HL-60 (cell line): ENCODE data around the gene HMGN3.

Experiments
- DNase-seq, 2 experiments: peaks; one replicate each; pipeline ENCODE4 v3.0.0-alpha.2; 2010 to 2020; ENCODE audit warnings: low read depth in 1 of 2, low spot score in 1 of 2
- H3K27ac ChIP-seq: fragments of 250-450 bp; sonication (Bioruptor Pico); replicated peaks from 2 replicates; pipeline ENCODE4 v1.5.1; 2020; ENCODE audit warnings: mild to moderate bottlenecking, moderate library complexity
- H3K27me3 ChIP-seq: fragments of 250-450 bp; sonication (Bioruptor Pico); 2 replicates; pipeline ENCODE4 v1.5.1; 2021; ENCODE audit warnings: mild to moderate bottlenecking, moderate library complexity; ENCODE audit not compliant: insufficient read depth, poor library complexity, severe bottlenecking
- H3K4me3 ChIP-seq: replicated peaks from 2 replicates; pipeline ENCODE4 v1.5.1; 2011; ENCODE audit warnings: mild to moderate bottlenecking, control low read depth, low read length; ENCODE audit not compliant: insufficient read depth
- GABPA ChIP-seq: IDR thresholded peaks from 2 replicates; pipeline ENCODE4 v1.6.1; 2012; ENCODE audit warnings: low read depth
- POLR2AphosphoS5 ChIP-seq: IDR thresholded peaks from 2 replicates; pipeline ENCODE4 v1.6.1; 2012; ENCODE audit warnings: low read depth
- SPI1 ChIP-seq: IDR thresholded peaks from 2 replicates; pipeline ENCODE4 v1.6.1; 2012; ENCODE audit warnings: low read depth, mild to moderate bottlenecking, borderline replicate concordance
- TF ChIP-seq, protein P1 (sequence below): IDR thresholded peaks from one replicate; pipeline ENCODE4 v1.5.1; 2011; ENCODE audit warnings: low read length, control low read depth, inconsistent platforms; ENCODE audit not compliant: insufficient read depth
- TF ChIP-seq, protein P2 (sequence below): IDR thresholded peaks from 2 replicates; pipeline ENCODE4 v1.6.1; 2012; ENCODE audit warnings: low read depth; ENCODE audit not compliant: insufficient replicate concordance

Gene HMGN3

DNA sequence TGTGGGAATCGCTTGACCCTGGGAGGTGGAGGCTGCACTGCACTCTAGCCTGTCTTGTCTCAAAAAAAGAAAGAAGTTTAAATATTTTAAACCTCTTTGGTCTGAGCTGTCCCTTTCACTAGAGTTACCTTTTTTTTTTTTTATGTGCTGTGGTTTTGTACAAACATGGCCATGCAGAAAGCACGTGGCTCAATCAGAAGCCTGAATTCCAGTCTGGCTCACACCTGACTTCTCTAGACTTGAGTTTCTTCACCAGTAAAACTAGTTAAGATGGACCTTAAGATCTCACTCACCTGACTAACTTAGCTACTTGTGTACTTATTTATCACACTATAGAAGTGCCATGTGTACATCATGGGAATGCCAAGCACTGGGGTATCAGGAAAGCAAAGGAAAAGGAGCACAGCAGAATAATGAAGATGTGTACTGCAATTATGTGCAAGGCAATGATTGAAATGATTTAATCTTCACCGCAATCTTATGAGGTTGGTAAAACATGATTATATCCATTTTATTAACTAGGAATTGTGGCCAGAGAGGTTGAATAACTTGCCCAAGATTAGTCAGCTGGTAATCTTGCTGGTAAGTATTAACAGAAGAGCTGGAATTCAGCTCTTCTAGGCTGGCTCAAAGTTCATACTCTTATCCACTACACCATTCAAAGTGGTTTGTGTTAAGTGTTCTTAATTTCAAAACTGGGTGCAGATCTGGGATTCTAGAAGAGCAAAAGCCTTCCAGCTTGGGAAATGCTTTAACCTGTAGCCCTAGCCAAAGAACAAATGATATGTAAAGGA is 10.7 kb downstream of the HMGN3 start:
- Histone ChIP-seq H3K27ac (no peak overlapping the region), H3K4me3 (no peak overlapping the region)

DNA sequence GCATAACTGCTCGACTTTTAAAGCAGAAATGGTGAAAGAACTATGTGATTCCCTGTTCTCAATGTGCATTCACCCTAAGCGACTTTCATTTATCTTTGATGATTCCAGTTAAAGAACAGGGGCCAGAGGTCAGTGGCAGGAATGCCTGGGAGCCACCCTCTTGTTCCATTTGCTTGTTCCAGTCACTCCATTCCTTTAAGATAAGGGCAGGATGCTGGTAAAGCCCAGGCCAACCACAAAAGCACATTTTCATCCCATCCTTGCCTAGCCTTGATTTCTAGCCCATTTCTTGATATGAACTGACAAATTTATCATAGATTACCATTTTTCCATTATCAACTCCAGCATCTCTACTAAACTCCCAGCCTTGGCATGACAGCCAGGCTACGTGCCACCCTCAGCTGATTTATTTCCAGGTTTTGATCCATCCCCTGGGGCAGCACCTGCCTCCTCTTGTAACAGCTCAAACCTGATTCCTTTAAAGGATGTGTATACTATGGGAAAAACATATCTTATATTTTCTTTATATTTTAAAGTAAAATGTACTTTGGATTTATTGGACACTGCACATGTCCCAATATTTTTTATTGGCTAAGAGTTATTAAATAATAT is 19.2 kb downstream of the HMGN3 start:
- TF ChIP-seq, protein P1, sequence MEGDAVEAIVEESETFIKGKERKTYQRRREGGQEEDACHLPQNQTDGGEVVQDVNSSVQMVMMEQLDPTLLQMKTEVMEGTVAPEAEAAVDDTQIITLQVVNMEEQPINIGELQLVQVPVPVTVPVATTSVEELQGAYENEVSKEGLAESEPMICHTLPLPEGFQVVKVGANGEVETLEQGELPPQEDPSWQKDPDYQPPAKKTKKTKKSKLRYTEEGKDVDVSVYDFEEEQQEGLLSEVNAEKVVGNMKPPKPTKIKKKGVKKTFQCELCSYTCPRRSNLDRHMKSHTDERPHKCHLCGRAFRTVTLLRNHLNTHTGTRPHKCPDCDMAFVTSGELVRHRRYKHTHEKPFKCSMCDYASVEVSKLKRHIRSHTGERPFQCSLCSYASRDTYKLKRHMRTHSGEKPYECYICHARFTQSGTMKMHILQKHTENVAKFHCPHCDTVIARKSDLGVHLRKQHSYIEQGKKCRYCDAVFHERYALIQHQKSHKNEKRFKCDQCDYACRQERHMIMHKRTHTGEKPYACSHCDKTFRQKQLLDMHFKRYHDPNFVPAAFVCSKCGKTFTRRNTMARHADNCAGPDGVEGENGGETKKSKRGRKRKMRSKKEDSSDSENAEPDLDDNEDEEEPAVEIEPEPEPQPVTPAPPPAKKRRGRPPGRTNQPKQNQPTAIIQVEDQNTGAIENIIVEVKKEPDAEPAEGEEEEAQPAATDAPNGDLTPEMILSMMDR = no peak
- TF ChIP-seq, protein P2, sequence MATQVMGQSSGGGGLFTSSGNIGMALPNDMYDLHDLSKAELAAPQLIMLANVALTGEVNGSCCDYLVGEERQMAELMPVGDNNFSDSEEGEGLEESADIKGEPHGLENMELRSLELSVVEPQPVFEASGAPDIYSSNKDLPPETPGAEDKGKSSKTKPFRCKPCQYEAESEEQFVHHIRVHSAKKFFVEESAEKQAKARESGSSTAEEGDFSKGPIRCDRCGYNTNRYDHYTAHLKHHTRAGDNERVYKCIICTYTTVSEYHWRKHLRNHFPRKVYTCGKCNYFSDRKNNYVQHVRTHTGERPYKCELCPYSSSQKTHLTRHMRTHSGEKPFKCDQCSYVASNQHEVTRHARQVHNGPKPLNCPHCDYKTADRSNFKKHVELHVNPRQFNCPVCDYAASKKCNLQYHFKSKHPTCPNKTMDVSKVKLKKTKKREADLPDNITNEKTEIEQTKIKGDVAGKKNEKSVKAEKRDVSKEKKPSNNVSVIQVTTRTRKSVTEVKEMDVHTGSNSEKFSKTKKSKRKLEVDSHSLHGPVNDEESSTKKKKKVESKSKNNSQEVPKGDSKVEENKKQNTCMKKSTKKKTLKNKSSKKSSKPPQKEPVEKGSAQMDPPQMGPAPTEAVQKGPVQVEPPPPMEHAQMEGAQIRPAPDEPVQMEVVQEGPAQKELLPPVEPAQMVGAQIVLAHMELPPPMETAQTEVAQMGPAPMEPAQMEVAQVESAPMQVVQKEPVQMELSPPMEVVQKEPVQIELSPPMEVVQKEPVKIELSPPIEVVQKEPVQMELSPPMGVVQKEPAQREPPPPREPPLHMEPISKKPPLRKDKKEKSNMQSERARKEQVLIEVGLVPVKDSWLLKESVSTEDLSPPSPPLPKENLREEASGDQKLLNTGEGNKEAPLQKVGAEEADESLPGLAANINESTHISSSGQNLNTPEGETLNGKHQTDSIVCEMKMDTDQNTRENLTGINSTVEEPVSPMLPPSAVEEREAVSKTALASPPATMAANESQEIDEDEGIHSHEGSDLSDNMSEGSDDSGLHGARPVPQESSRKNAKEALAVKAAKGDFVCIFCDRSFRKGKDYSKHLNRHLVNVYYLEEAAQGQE = no peak
- TF ChIP-seq SPI1 (no peak), POLR2AphosphoS5 (no peak), GABPA (no peak)
- Histone ChIP-seq H3K4me3 (no peak overlapping the region), H3K27me3 (no peaks in the 10 kb centered on the region), H3K27ac (no peak overlapping the region)
- DNase-seq = no peak

More for the DNA sequence above, 10.7 kb downstream of the HMGN3 start:
- no peak for DNase-seq
- no peak for TF ChIP-seq GABPA
- TF ChIP-seq, protein P1 = no peak
- TF ChIP-seq POLR2AphosphoS5 = no peak
- TF ChIP-seq, protein P2 = no peak
- TF ChIP-seq SPI1 = no peak
- H3K27me3 ChIP-seq = no peaks in the 10 kb centered on the region

DNA sequence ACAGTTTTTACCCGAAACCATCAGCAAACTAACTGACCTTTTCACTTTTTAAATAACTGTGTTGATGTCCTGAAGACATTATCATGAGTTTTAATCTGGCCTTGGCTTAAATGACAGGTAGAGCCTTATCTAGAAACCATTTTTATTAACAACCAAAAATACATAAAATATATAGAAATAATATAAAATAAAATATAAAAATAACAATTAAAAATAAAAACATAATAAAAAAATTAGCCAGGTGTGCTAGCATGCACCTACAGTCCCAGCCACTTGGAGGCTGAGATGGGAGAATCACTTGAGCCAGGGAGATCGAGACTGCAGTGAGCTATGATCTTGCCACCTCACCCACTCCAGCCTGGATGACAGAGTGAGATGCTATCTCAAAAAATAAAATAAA is 21.6 kb downstream of the HMGN3 start:
- Histone ChIP-seq H3K27ac (no peak overlapping the region), H3K4me3 (no peak overlapping the region), H3K27me3 (no peaks in the 10 kb centered on the region)
- DNase-seq = no peak
- TF ChIP-seq SPI1 (no peak), GABPA (no peak), POLR2AphosphoS5 (no peak)
- TF ChIP-seq, protein P2 = no peak
- TF ChIP-seq, protein P1 = no peak
